RWPE2 (cell line): Measurements from ENCODE around the gene ANKS1B.
"Not testable (repeated sequence)": the region's sequence is repeated elsewhere in the genome, so short reads cannot be mapped to it uniquely, and the experiment has no call there.

Source experiments
- ATAC-seq: fragments of 200-7000 bp; cut with Tn5 transposase; 3 replicates; pipeline ENCODE4 v1.9.1; 2021; ENCODE audit warnings: low read depth
- DNase-seq: peaks from one replicate; pipeline ENCODE4 v3.0.0-alpha.2; 2020; ENCODE audit warnings: low spot score
- H3K27ac ChIP-seq: fragments of 450-650 bp; 2 replicates; pipeline ENCODE4 v1.5.1; 2017; ENCODE audit warnings: mild to moderate bottlenecking; ENCODE audit not compliant: poor library complexity, severe bottlenecking
- H3K27me3 ChIP-seq: fragments of 250-450 bp; sonication (Bioruptor Pico); 2 replicates; pipeline ENCODE4 v1.5.1; 2021; ENCODE audit warnings: mild to moderate bottlenecking, moderate library complexity; ENCODE audit not compliant: insufficient read depth, poor library complexity, severe bottlenecking
- H3K36me3 ChIP-seq: fragments of 250-450 bp; sonication (Bioruptor Pico); 2 replicates; pipeline ENCODE4 v1.5.1; 2020; ENCODE audit warnings: low read depth, mild to moderate bottlenecking, moderate library complexity
- H3K4me1 ChIP-seq: fragments of 250-450 bp; sonication (Bioruptor Pico); 2 replicates; pipeline ENCODE4 v1.5.1; 2021; ENCODE audit warnings: mild to moderate bottlenecking, moderate library complexity; ENCODE audit not compliant: insufficient read depth, poor library complexity, severe bottlenecking
- H3K4me3 ChIP-seq: fragments of 250-450 bp; sonication (Bioruptor Pico); 2 replicates; pipeline ENCODE4 v1.5.1; 2021; ENCODE audit warnings: mild to moderate bottlenecking, moderate library complexity; ENCODE audit not compliant: severe bottlenecking
- H3K9me3 ChIP-seq: fragments of 250-450 bp; sonication (Bioruptor Pico); 2 replicates; pipeline ENCODE4 v1.5.1; 2021; ENCODE audit warnings: mild to moderate bottlenecking, moderate library complexity; ENCODE audit not compliant: severe bottlenecking
- CTCF ChIP-seq: fragments of 450-650 bp; IDR thresholded peaks from one replicate; pipeline ENCODE4 v1.5.1; 2017; ENCODE audit warnings: mild to moderate bottlenecking, moderate library complexity; ENCODE audit not compliant: poor library complexity, severe bottlenecking

Gene ANKS1B

GRCh38 chr12:99715841-99716510 lies 268.8 kb downstream of the ANKS1B start:
- not testable (repeated sequence) for ATAC-seq, H3K4me1 ChIP-seq, H3K27me3 ChIP-seq, DNase-seq, H3K27ac ChIP-seq, H3K9me3 ChIP-seq, H3K36me3 ChIP-seq, H3K4me3 ChIP-seq

DNA sequence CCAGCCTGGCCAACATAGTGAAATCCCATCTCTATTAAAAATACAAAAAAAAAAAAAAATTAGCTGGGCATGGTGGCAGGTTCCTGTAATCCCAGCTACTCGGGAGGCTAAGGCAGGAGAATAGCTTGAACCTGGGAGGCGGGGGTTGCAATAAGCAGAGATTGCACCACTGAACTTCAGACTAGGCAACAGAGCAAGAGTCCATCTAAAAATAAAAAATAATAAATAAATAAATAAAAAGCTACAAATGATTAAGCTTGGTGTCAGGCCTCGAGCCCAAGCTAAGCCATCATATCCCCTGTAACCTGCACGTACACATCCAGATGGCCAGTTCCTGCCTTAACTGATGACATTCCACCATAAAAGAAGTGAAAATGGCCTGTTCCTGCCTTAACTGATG lies 269.8 kb downstream of the ANKS1B start:
- not testable (repeated sequence) for H3K27ac ChIP-seq, ATAC-seq

GRCh38 chr12:99713946-99714520 lies 270.7 kb downstream of the ANKS1B start:
- TF ChIP-seq CTCF: no peak
- Histone ChIP-seq H3K4me1 (no peaks in the 10 kb centered on the region), H3K27me3 (no peaks in the 10 kb centered on the region), H3K27ac (no peak overlapping the region), H3K36me3 (no peaks in the 10 kb centered on the region), H3K4me3 (no peak overlapping the region), H3K9me3 (no peaks in the 10 kb centered on the region)
- no peak for ATAC-seq
- no peak for DNase-seq

More for the DNA sequence above, 269.8 kb downstream of the ANKS1B start:
- not testable (repeated sequence) for H3K4me3 ChIP-seq, H3K4me1 ChIP-seq, H3K9me3 ChIP-seq, H3K27me3 ChIP-seq, DNase-seq, H3K36me3 ChIP-seq

- Histone ChIP-seq H3K9me3 (no peaks in the 10 kb centered on the region), H3K27ac (no peak overlapping the region), H3K4me1 (no peaks in the 10 kb centered on the region), H3K36me3 (no peaks in the 10 kb centered on the region), H3K27me3 (no peaks in the 10 kb centered on the region), H3K4me3 (no peak overlapping the region)
- DNase-seq: no peak
- TF ChIP-seq CTCF: no peak
- ATAC-seq: no peak
Observed at GRCh38 chr12:99712281-99712680, 272.5 kb downstream of the ANKS1B start.

- no peaks in the 10 kb centered on the region for H3K4me1 ChIP-seq
- H3K27me3 ChIP-seq: no peaks in the 10 kb centered on the region
- H3K27ac ChIP-seq: no peak overlapping the region
- TF ChIP-seq CTCF: no peak
- DNase-seq: no peak
- H3K9me3 ChIP-seq: no peaks in the 10 kb centered on the region
- H3K4me3 ChIP-seq: no peak overlapping the region
- no peak for ATAC-seq
- no peaks in the 10 kb centered on the region for H3K36me3 ChIP-seq
Observed at GRCh38 chr12:99711246-99711645, 273.5 kb downstream of the ANKS1B start.

DNA sequence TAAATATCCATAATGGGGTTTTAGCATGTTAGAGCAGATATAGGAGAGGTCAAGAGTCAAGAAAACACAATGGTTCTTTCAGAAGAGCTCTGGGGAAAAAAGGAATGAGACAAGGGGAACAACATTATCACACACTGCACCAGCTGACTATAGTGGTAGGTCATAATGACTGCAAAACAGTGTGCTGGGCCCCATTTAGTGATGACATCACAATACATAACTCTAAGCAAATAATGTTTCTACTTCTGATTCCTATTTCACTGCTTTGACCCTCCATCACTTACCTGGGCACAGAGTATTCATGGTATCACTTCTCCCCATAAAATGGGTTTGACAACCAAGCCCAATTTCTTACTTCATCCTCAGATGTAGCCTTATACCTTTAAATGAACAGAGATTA lies 275.1 kb downstream of the ANKS1B start:
- DNase-seq (no peak), ATAC-seq (no peak)
- no peak for TF ChIP-seq CTCF
- no peak overlapping the region for H3K27ac ChIP-seq
- H3K36me3 ChIP-seq: no peaks in the 10 kb centered on the region
- H3K4me3 ChIP-seq: no peak overlapping the region
- no peaks in the 10 kb centered on the region for H3K4me1 ChIP-seq
- no peaks in the 10 kb centered on the region for H3K9me3 ChIP-seq
- H3K27me3 ChIP-seq: no peaks in the 10 kb centered on the region
